HCT116 (cell line): ENCODE results near the gene PPP1R3G.

ENCODE experiments used
- POLR2A ChIP-seq: IDR thresholded peaks from 2 replicates; pipeline ENCODE4 v1.7.0; 2011; ENCODE audit warnings: borderline replicate concordance; ENCODE audit not compliant: insufficient read depth, insufficient read length; ENCODE audit errors: extremely low read depth
- POLR2AphosphoS5 ChIP-seq: IDR thresholded peaks from 2 replicates; pipeline ENCODE4 v1.6.1; 2011; ENCODE audit warnings: mild to moderate bottlenecking, low read depth, low read length, moderate library complexity
- SRF ChIP-seq: IDR thresholded peaks from 2 replicates; pipeline ENCODE4 v1.6.1; 2012; ENCODE audit warnings: low read depth
- ZFX ChIP-seq: fragments of 450-650 bp; IDR thresholded peaks from 2 replicates; pipeline ENCODE4 v1.6.1; 2017
- TF ChIP-seq, protein P1 (sequence below): IDR thresholded peaks from 2 replicates; pipeline ENCODE4 v1.6.1; 2012; ENCODE audit warnings: low read depth
- TF ChIP-seq, protein P2 (sequence below), 3 experiments: fragments of 200-600 bp in 1 of 3; sonication (generic) in 1 of 3; IDR thresholded peaks in 2 of 3; conservative IDR thresholded peaks in 1 of 3; 2 replicates each; pipeline ENCODE4 v1.5.1; 2012 to 2017; ENCODE audit warnings: low read depth in 2 of 3, low read length in 2 of 3, antibody characterized with exemption in 1 of 3, borderline replicate concordance in 1 of 3, control low read depth in 1 of 3, mild to moderate bottlenecking in 1 of 3, mixed read lengths in 1 of 3, mixed run types in 1 of 3, moderate library complexity in 1 of 3; ENCODE audit not compliant: insufficient read depth in 1 of 3

GRCh38 chr6:5125152-5126006 is 40.2 kb downstream of the PPP1R3G start:
- TF ChIP-seq POLR2AphosphoS5 (no peak), SRF (no peak), POLR2A (no peak), ZFX (no peak)
- TF ChIP-seq, protein P1, sequence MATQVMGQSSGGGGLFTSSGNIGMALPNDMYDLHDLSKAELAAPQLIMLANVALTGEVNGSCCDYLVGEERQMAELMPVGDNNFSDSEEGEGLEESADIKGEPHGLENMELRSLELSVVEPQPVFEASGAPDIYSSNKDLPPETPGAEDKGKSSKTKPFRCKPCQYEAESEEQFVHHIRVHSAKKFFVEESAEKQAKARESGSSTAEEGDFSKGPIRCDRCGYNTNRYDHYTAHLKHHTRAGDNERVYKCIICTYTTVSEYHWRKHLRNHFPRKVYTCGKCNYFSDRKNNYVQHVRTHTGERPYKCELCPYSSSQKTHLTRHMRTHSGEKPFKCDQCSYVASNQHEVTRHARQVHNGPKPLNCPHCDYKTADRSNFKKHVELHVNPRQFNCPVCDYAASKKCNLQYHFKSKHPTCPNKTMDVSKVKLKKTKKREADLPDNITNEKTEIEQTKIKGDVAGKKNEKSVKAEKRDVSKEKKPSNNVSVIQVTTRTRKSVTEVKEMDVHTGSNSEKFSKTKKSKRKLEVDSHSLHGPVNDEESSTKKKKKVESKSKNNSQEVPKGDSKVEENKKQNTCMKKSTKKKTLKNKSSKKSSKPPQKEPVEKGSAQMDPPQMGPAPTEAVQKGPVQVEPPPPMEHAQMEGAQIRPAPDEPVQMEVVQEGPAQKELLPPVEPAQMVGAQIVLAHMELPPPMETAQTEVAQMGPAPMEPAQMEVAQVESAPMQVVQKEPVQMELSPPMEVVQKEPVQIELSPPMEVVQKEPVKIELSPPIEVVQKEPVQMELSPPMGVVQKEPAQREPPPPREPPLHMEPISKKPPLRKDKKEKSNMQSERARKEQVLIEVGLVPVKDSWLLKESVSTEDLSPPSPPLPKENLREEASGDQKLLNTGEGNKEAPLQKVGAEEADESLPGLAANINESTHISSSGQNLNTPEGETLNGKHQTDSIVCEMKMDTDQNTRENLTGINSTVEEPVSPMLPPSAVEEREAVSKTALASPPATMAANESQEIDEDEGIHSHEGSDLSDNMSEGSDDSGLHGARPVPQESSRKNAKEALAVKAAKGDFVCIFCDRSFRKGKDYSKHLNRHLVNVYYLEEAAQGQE: no peak
- TF ChIP-seq, protein P2, sequence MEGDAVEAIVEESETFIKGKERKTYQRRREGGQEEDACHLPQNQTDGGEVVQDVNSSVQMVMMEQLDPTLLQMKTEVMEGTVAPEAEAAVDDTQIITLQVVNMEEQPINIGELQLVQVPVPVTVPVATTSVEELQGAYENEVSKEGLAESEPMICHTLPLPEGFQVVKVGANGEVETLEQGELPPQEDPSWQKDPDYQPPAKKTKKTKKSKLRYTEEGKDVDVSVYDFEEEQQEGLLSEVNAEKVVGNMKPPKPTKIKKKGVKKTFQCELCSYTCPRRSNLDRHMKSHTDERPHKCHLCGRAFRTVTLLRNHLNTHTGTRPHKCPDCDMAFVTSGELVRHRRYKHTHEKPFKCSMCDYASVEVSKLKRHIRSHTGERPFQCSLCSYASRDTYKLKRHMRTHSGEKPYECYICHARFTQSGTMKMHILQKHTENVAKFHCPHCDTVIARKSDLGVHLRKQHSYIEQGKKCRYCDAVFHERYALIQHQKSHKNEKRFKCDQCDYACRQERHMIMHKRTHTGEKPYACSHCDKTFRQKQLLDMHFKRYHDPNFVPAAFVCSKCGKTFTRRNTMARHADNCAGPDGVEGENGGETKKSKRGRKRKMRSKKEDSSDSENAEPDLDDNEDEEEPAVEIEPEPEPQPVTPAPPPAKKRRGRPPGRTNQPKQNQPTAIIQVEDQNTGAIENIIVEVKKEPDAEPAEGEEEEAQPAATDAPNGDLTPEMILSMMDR (IDR thresholded peaks at IDR 0.05 in 2 of 3, conservative IDR thresholded peaks at IDR 0.05 in 1 of 3; ENCODE audit: borderline replicate concordance in 1 of 3, insufficient read depth in 1 of 3, low read depth in 2 of 3, low read length in 2 of 3): no peak
